ENCODE data around the gene ACSL1.

ACSL1 gene

GRCh38 chr4:184803874-184804273 is 21.9 kb downstream of the ACSL1 start:
- no peak overlapping the region for H3K27ac ChIP-seq (replicated peaks)
- H3K4me3 ChIP-seq (replicated peaks; ENCODE audit: insufficient read depth, low read length) = no peak overlapping the region
- TF ChIP-seq CTCF (IDR thresholded peaks at IDR 0.05; ENCODE audit: insufficient read depth, low read length) (no peak), SPI1 (IDR thresholded peaks at IDR 0.05; ENCODE audit: borderline replicate concordance, low read depth) (no peak)
- no peaks in the 10 kb centered on the region for H3K27me3 ChIP-seq (ENCODE audit: insufficient read depth, poor library complexity, severe bottlenecking)
- DNase-seq (ENCODE audit: low read depth in 1 of 2, low spot score in 1 of 2) = no peak

- no peak for DNase-seq (ENCODE audit: low read depth in 1 of 2, low spot score in 1 of 2)
- Histone ChIP-seq H3K4me3 (replicated peaks; ENCODE audit: insufficient read depth, low read length) (no peak overlapping the region), H3K27ac (replicated peaks) (no peak overlapping the region), H3K27me3 (ENCODE audit: insufficient read depth, poor library complexity, severe bottlenecking) (no peaks in the 10 kb centered on the region)
- TF ChIP-seq REST (IDR thresholded peaks at IDR 0.05; ENCODE audit: insufficient replicate concordance, low read depth) (no peak), GABPA (IDR thresholded peaks at IDR 0.05; ENCODE audit: low read depth) (no peak), CTCF (IDR thresholded peaks at IDR 0.05; ENCODE audit: insufficient read depth, low read length) (no peak), POLR2AphosphoS5 (IDR thresholded peaks at IDR 0.05; ENCODE audit: low read depth) (no peak), SPI1 (IDR thresholded peaks at IDR 0.05; ENCODE audit: borderline replicate concordance, low read depth) (no peak)
These were observed 22.6 kb downstream of the ACSL1 start for GRCh38 chr4:184803133-184803532.

GRCh38 chr4:184802697-184803015 is 23.1 kb downstream of the ACSL1 start:
- no peak overlapping the region for H3K27ac ChIP-seq (replicated peaks)
- TF ChIP-seq CTCF (IDR thresholded peaks at IDR 0.05; ENCODE audit: insufficient read depth, low read length) (no peak), SPI1 (IDR thresholded peaks at IDR 0.05; ENCODE audit: borderline replicate concordance, low read depth) (no peak), GABPA (IDR thresholded peaks at IDR 0.05; ENCODE audit: low read depth) (no peak), REST (IDR thresholded peaks at IDR 0.05; ENCODE audit: insufficient replicate concordance, low read depth) (no peak), POLR2AphosphoS5 (IDR thresholded peaks at IDR 0.05; ENCODE audit: low read depth) (no peak)
- DNase-seq (ENCODE audit: low read depth in 1 of 2, low spot score in 1 of 2) = no peak
- no peak overlapping the region for H3K4me3 ChIP-seq (replicated peaks; ENCODE audit: insufficient read depth, low read length)
- no peaks in the 10 kb centered on the region for H3K27me3 ChIP-seq (ENCODE audit: insufficient read depth, poor library complexity, severe bottlenecking)

Measured in HL-60 (cell line).